SU-DHL-6 (cell line): ENCODE measurements around the gene ACHE.

Source experiments
- EZH2phosphoT487 ChIP-seq: fragments of 200-600 bp; sonication (generic), shearing (Covaris generic); conservative IDR thresholded peaks from 2 replicates; pipeline ENCODE4 v1.6.1; 2018; ENCODE audit warnings: mild to moderate bottlenecking, antibody characterized with exemption, low read length, moderate library complexity, mixed read lengths
- TF ChIP-seq, protein P1 (sequence below): fragments of 200-600 bp; sonication (generic); IDR thresholded peaks from one replicate; pipeline ENCODE4 v1.5.1; 2017; ENCODE audit warnings: antibody characterized with exemption, mild to moderate bottlenecking, low read length, moderate library complexity; ENCODE audit not compliant: insufficient read depth, poor library complexity, severe bottlenecking

- TF ChIP-seq, protein P1, sequence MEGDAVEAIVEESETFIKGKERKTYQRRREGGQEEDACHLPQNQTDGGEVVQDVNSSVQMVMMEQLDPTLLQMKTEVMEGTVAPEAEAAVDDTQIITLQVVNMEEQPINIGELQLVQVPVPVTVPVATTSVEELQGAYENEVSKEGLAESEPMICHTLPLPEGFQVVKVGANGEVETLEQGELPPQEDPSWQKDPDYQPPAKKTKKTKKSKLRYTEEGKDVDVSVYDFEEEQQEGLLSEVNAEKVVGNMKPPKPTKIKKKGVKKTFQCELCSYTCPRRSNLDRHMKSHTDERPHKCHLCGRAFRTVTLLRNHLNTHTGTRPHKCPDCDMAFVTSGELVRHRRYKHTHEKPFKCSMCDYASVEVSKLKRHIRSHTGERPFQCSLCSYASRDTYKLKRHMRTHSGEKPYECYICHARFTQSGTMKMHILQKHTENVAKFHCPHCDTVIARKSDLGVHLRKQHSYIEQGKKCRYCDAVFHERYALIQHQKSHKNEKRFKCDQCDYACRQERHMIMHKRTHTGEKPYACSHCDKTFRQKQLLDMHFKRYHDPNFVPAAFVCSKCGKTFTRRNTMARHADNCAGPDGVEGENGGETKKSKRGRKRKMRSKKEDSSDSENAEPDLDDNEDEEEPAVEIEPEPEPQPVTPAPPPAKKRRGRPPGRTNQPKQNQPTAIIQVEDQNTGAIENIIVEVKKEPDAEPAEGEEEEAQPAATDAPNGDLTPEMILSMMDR: no peak
- TF ChIP-seq EZH2phosphoT487: no peak
These were observed 15.8 kb upstream of the ACHE start for GRCh38 chr7:100911484-100911883.
